DLD1 (cell line): Measurements from ENCODE around the gene DUSP9.

Source experiments
- in situ Hi-C: cut with HindIII; loops from 2 replicates; pipeline ENCODE4 v1.10.0; 2017; ENCODE audit warnings: low sequenced_read_pairs

The DUSP9 gene

GRCh38 chrX:153647461-153648357 is 706 bp downstream of the DUSP9 start:
- in situ Hi-C loops = no loop called here

DNA sequence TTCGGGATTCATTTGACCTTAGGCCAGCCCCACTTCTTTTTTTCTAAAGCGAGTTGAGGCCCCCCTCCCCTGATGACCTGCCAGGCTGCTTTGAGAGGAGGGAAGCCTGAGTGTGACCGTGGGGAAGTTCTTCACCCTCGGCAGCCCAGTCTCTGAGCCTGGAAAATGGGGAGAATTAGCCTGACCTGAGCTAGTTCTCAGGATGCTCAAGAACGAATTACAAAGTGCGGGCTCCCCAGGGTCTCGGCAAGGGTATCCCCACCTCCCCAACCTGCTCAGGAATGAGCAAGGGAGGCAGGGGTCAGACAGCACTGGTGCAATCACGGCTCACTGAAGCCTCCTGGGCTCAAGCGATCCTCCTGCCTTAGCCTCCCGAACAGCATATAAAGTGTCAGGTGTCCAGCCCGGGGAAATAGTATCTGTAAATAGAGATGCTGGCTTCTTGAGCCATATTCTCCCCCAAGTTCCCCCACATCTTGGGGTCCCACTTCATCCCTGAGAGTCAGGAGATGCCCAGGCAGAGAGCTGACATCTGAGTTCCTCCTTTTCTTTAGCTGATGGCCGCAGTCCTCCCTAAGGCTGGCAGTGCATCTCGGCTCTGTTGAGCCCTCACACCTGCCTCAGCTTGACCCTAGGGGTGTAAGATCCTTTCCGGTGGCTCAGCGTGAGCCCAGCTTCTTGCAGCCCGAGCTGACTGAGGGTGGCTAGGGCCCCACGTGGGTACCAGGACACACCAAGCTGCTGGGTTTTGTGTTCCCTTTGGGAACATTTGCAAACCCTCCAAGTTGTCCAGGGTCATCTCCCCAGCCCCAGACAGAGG is 1.6 kb downstream of the DUSP9 start:
- in situ Hi-C loops = no loop called here

GRCh38 chrX:153649178-153649914 is 2.3 kb downstream of the DUSP9 start:
- in situ Hi-C loops = no loop called here

DNA sequence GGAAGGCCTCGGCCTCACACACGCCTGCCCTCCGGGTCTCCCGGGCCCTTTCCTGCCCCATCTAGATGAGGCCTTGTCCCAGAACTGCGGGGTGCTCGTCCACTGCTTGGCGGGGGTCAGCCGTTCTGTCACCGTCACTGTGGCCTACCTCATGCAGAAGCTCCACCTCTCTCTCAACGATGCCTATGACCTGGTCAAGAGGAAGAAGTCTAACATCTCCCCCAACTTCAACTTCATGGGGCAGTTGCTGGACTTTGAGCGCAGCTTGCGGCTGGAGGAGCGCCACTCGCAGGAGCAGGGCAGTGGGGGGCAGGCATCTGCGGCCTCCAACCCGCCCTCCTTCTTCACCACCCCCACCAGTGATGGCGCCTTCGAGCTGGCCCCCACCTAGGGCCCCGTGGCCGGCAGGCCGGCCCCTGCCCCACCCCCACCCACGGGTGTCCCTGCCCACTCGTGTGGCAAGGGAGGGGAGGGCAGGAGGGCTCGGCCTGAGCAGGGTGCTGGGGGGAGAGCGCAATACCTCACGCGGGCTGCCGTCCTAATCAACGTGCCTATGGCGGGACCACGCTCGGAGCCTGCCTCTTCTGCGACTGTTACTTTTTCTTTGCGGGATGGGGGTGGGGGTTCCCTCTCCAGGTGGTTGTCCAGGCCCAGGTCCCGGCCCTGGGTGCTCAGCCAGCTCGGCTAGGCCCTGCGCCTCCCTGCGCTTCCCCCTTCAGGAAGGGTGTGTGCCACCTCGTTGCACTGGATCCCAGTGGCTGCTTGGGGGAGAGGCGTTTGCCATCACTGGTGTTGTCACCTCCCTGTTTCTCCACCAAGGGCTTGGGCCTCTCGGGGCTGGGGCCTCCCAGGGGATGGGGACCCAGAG is 3.1 kb downstream of the DUSP9 start:
- in situ Hi-C loops = no loop called here

DNA sequence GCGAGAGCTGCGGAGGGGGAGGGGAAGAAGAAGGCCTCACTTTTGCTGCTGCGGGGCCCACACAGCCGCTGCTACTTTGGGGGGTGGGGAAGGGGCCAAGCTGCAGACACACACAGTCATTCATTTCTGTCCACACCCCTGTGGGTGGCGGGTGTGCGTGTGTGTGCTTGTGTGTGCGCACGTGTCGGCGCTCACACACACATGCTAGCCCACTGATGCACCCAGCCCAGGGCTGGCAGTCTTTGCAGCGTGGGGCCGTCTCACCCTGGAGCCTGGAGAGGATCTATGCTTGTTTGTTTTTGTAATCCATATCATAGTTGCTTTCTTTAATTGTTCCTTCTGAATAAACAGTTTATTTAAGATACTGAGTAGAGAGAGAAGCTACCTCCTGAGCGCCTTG is 4.0 kb downstream of the DUSP9 start:
- in situ Hi-C loops = no loop called here

DNA sequence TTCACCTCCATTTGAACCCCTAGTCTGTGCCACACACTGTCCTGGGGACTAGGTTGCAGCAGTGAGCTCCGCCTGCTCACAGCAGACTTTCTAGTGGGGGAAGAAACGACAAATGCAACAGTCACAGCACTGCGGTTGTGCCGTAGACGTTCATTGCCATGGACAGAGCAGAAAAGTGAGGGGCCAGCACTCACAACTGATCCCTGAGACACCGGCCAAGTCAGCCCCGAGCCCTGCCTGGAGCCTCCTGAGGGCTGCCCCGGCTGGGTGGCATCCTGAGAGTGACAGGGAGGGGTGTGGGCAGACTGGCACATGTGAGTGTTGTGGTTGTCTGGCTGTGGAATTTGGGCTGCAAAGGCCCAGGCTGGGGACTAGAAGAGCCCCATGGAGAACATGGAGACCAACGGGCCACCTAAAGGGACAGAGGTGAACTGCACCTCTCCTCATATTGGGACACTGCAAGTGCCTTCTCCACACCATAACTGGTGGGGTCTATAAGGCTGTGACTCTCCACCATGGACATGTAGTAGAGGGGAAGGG is 4.6 kb downstream of the DUSP9 start:
- in situ Hi-C loops = no loop called here

DNA sequence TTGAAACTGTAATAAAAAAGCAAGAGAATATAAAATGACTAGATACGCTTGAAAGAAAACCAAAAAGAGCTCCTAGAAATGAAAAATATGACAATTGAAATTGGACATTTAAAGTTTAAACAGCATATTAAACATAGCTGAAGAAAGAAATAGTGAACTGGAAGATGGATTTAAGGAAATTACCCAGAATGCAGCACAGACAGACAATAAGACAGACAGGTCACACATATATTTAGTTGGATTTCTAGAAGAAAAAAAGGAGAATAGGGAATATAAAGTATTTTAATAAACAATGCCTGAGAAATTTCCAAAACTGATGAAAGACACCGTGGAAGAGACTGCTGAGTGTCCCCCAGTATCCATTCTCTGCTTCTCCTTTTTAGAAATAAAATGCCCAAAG is 6.6 kb downstream of the DUSP9 start:
- in situ Hi-C loops = no loop called here

DNA sequence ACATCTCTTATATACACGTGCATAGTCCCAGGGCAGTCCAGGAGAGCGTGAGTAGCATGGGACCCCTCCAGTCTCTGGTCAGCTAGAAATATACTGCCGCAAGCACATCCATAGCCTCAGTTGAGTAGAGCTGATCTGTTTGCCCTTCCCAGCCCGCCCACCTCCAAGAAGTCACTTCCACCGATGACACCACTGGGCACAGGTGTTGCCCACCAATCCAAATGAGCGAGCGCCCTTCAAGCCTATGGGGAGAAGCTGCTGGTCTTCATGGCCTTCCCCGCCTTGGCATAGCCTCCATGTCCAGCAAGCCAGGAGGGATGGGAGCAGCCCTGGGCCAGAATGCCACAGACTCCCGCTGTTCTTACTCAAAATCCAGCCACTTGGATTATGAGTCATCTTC is 10.2 kb downstream of the DUSP9 start:
- in situ Hi-C loops = no loop called here

DNA sequence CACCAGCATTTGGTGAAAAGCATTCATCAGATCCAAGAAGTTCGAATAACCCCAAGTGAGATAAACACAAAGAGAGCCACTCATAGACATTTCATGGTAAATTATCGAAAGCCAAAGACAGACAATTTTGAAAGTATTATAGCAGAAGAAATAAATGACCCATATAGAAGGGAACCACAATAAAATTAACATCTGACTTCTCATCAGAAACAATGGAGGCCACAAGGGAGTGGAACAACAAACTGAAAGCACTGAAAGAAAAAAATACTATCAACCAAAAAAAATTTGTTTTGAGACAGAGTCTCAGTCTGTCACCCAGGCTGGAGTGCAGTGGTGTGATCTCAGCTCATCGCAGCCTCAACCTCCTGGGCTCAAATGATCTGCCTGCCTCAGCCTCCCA is 12.3 kb downstream of the DUSP9 start:
- in situ Hi-C loops = no loop called here

- in situ Hi-C loops = no loop called here
Measured at GRCh38 chrX:153662266-153662665, 15.3 kb downstream of the DUSP9 start.

- in situ Hi-C loops = no loop called here
Measured at GRCh38 chrX:153665726-153666306, 18.8 kb downstream of the DUSP9 start.

DNA sequence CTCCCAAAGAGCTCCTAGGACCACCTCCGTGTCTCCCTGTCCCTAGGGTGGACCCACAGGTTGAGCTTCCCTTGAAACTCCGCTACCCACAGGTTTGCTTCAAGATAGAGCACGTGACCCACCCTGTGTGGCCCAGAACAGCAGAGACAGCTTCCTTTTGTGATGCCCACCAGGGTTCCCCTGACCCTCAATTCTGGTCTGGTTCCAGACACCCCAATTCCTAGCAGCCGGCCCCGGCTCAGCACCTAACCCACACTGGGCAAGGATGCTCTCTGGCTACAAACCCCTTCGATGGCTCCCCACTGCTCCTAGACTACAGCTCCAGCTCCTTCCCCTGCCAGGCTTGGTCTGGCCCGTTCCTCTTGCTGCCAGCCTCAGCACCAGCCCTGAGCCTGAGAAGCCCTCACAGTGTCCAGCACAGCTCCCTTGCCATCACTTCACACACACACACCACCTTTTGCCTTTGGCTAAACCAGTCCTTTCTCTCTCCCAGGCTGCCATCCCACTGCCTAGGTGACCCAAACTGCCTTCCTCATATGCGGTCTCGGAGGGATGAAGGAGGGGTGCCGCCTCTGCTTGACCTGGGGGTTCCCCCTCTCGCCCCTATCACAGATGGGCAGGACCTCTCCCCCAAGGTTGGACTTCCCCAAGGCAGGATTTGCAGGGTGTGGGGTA is 20.4 kb downstream of the DUSP9 start:
- in situ Hi-C loops = no loop called here

DNA sequence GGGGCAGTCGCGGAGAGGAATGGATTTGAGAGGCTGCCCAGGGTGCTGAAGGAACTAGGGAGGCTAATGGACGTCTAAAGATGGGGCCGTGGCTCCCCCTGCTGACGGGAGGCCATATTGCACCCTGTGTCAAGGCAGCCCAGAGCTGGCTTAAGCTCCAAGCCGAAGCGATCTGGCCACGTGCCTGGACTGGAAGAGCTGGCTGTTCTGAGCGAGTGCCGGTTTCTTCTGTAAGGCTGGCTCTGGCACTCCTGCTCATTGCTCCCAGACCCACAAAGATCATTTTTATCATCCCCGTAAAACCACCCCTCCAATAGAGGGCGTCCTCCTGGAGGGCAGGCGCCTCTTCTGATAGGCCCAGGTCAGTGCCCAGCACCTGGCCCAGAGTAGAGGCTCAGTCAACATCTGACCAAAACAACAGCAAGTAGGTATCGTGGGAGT is 21.0 kb downstream of the DUSP9 start:
- in situ Hi-C loops = no loop called here

DNA sequence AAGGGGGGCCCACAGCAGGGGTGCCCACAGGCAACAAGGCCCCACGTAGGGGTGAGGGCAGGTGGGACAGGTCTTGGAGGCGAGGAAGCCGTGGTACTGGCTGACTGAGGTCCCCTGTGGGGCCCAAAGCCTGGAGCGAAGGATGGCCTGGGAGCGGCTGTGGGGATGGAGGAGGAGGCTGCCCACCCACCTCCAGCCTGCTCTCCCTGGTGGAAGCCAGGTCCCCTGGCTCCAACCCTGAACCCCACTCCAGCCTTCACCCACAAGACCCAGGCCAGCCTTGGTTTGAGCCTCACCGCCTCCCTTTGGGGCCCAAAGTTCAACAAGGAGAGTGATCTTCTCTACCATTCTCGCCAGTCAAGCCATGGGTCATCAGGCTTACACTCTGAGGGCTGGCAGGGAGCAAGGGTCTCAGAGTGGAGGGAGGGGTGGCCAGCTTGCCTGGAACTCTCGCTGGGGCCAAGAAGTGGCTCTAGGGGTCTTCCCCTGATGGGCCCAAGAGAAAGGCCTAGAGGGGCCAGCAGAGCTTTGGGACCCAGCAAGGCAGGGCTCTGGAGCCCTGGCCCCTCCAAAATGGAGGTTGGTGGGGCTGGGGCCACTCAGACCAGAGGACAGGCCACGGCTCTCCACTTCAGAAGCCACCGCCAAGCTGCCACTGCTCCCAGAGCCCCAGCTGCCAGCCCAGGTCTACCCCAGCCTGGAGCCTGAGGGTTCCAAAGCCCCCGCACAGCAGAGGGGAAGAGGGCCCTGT is 21.6 kb downstream of the DUSP9 start:
- in situ Hi-C loops = no loop called here

- in situ Hi-C loops = no loop called here
Measured at GRCh38 chrX:153669174-153669890, 22.3 kb downstream of the DUSP9 start.

GRCh38 chrX:153669901-153670731 is 23.1 kb downstream of the DUSP9 start:
- in situ Hi-C loops = no loop called here
